Left lung (tissue), 10 donors: ENCODE results near the gene BTBD18. TPM values are rescaled to one million over a fixed set of nuclear protein-coding genes. Genes with fewer than 3 reads are reported as not detected.

Experiments used
- ATAC-seq: fragments of 200-7000 bp; cut with Tn5 transposase; one replicate; pipeline ENCODE4 v1.9.1; 2020; ENCODE audit warnings: moderate library complexity
- DNase-seq, 4 donors: peaks; one replicate each; pipeline ENCODE4 v3.0.0-alpha.2; 2013 to 2020
- H3K27ac ChIP-seq, 2 donors: fragments of 200-600 bp; sonication (generic) in 1 of 2; one replicate each; pipeline versions ENCODE4 v1.5.0 to v1.8.0; 2020 to 2021
- H3K27me3 ChIP-seq, 2 donors: fragments of 200-600 bp; sonication (generic) in 1 of 2; one replicate each; pipeline versions ENCODE4 v1.5.0 to v1.8.0; 2020 to 2021
- H3K36me3 ChIP-seq, 2 donors: fragments of 200-600 bp; sonication (generic) in 1 of 2; one replicate each; pipeline versions ENCODE4 v1.5.0 to v1.8.0; 2020 to 2021
- H3K4me1 ChIP-seq, 2 donors: fragments of 200-600 bp; one replicate each; pipeline ENCODE4 v1.8.0; 2021
- H3K4me3 ChIP-seq, 2 donors: fragments of 200-600 bp; sonication (generic) in 1 of 2; one replicate each; pipeline versions ENCODE4 v1.5.0 to v1.8.0; 2020 to 2021; ENCODE audit warnings: mild to moderate bottlenecking in 1 of 2
- H3K9me3 ChIP-seq, 2 donors: fragments of 200-600 bp; sonication (generic) in 1 of 2; one replicate each; pipeline versions ENCODE4 v1.5.0 to v1.8.0; 2020 to 2021
- intact Hi-C, 2 donors: fragments of 100-400 bp; cut with DNase I; formaldehyde crosslinking; loops; one replicate each; pipeline versions ENCODE4 v1.11.2 to v1.14.2; 2022
- polyA plus RNA-seq, 6 donors: library from polyadenylated mRNA; unstranded; fragments of 120-200 nt; gene quantifications; one replicate each; pipeline ENCODE4 v1.2.1, GENCODE V29; 2013; ENCODE audit not compliant: insufficient read length in 6 of 6
- total RNA-seq, 2 donors: library from RNA; stranded (reverse); fragmentation: NEBNext Ultra II Directional; extraction: Animal tissue kit (Norgen Biotek cat#: 25700); gene quantifications; one replicate each; pipeline ENCODE4 v1.2.1, GENCODE V29; 2021
- TF ChIP-seq, protein P1 (sequence below), 2 donors: fragments of 200-600 bp; sonication (generic) in 1 of 2; IDR thresholded peaks; one replicate each; pipeline versions ENCODE4 v1.5.0 to v1.8.0; 2021; ENCODE audit warnings: antibody characterized with exemption in 2 of 2
- donor health status: DM: no; HTN: yes; CAD: no.
- donor health status: DM: no; HTN: no; CAD: no.

Gene BTBD18
- total and polyA plus RNA-seq, 8 donors = 0.21 to 0.56 (median 0.31) TPM; not detected in 2

DNA sequence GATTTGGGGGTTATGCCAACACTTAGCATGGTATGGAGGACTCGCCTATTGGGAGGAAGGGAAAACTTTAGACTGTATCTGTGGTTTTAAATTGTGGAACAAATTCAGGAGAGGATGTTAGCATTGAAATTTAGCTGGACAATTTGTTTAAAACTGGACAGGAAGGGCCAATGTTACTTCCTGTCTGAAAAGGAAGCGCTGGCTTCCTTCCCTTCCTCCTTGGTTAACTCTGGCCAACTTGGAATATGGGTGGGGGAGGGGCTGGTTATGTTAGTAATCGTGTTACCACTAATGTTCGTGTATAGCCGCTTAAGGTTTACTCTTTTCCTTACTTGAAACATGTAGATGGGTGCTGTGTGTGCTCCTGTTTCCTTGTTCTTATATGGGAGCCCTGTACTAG is 23.9 kb upstream of the BTBD18 start:
- Histone ChIP-seq H3K27ac (peak overlapping the region; percentile 82 to 88), H3K4me1 (peaks cover 60 to 99% of the 10 kb centered on the region in 2 donors), H3K36me3 (no peaks in the 10 kb centered on the region), H3K4me3 (peak overlapping the region in 1 of 2 donors; percentile 14), H3K27me3 (no peaks in the 10 kb centered on the region), H3K9me3 (no peaks in the 10 kb centered on the region)
- peak in 1 of 4 donors; percentile 69 for DNase-seq
- ATAC-seq = no peak
- intact Hi-C loops = no loop called here
- TF ChIP-seq, protein P1, sequence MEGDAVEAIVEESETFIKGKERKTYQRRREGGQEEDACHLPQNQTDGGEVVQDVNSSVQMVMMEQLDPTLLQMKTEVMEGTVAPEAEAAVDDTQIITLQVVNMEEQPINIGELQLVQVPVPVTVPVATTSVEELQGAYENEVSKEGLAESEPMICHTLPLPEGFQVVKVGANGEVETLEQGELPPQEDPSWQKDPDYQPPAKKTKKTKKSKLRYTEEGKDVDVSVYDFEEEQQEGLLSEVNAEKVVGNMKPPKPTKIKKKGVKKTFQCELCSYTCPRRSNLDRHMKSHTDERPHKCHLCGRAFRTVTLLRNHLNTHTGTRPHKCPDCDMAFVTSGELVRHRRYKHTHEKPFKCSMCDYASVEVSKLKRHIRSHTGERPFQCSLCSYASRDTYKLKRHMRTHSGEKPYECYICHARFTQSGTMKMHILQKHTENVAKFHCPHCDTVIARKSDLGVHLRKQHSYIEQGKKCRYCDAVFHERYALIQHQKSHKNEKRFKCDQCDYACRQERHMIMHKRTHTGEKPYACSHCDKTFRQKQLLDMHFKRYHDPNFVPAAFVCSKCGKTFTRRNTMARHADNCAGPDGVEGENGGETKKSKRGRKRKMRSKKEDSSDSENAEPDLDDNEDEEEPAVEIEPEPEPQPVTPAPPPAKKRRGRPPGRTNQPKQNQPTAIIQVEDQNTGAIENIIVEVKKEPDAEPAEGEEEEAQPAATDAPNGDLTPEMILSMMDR (IDR thresholded peaks at IDR 0.05) = no peak

DNA sequence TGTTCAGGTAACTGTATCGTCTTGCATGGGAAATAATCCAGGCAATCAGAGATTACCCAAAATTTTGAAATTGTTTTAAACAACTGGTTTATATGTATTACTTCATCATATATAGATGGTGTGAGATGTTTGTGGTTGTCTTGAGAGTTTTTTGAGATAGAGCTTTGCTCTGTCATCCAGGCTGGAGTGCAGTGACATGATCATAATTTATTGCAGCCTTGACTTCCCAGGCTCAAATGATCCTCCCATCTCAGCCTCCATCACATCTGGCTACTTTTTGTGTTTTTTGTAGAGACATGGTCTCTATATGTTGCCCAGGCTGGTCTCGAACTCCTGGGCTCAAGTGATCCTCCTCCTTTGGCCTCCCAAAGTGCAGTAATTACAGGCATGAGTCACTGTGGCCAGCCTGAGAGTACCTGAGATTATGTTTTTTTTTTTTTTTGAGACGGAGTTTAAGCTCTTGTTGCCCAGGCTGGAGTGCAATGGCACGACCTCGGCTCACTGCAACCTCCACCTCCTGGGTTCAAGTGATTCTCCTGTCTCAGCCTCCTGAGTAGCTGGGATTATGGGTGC is 21.5 kb upstream of the BTBD18 start:
- ATAC-seq (no peak), DNase-seq (no peak)
- intact Hi-C loops = no loop called here
- no peak overlapping the region for H3K4me3 ChIP-seq
- H3K9me3 ChIP-seq = no peaks in the 10 kb centered on the region
- no peaks in the 10 kb centered on the region for H3K27me3 ChIP-seq
- H3K36me3 ChIP-seq = no peaks in the 10 kb centered on the region
- TF ChIP-seq, protein P1 (IDR thresholded peaks at IDR 0.05) = no peak
- H3K4me1 ChIP-seq = peaks cover 39 to 96% of the 10 kb centered on the region in 2 donors
- peak overlapping the region in 1 of 2 donors; percentile 82 for H3K27ac ChIP-seq

DNA sequence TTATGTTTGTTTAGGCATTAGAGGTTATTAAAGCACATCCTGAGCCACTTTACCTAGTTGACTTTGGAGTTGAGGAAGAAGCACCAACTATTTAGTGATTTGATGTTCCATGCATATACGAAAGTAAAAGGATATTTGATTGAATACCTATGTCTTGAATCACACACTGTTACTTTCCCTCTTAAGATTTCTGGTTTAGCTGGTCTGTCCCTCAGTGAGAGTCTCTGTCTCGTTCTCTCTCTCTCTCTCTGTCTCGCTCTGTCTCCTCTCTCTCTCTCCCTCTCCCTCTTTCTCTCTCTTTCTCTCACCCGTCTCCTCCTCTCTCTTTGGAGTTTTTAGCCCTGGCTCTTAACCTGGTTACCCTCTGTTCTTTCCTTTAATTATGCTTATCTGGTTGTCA is 20.9 kb upstream of the BTBD18 start:
- no peaks in the 10 kb centered on the region for H3K9me3 ChIP-seq
- peaks cover 34 to 96% of the 10 kb centered on the region in 2 donors for H3K4me1 ChIP-seq
- no peaks in the 10 kb centered on the region for H3K36me3 ChIP-seq
- TF ChIP-seq, protein P1 (IDR thresholded peaks at IDR 0.05) = no peak
- intact Hi-C loops = no loop called here
- DNase-seq (no peak), ATAC-seq (peak; percentile 54)
- no peaks in the 10 kb centered on the region for H3K27me3 ChIP-seq
- no peak overlapping the region for H3K4me3 ChIP-seq
- peak overlapping the region; percentile 49 to 82 for H3K27ac ChIP-seq

DNA sequence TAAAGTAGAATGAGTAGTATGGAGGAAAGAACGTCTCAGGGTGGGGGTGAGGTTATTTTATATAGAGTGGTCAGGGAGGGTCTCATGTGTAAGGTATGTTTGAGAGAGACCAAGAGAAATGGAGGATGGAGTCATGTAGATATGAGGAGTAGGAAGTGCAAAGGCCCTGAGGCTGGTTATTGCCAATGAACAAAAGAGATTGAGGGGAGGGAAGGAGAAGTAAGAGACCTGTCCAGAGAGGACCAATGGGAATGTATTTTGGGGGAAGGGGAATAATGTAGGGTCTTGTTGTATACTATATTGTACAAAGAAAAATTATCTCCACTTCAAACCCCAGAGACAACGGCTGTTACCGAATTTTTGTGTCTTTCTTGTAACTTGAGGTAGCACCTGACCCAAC is 19.7 kb upstream of the BTBD18 start:
- H3K4me1 ChIP-seq = peaks cover 25 to 95% of the 10 kb centered on the region in 2 donors

DNA sequence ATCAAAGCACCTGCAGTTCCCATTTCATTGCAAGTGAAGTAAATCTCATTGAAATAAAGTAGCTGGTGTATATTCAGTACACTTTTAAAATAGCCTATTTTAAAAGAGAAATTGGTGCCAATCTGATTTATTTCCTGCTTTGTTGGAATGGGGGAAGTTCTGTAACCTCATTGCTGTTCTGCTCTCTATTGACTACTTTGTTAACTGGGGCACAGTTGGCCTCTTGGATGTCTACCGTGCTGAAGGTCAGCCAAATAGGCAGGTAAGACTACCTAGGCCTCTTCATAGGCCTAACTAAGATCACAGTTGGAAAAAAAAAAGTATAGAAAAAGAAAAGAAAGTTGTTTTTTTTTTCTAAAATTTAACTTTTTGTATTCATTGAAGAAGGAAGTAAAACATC is 19.2 kb upstream of the BTBD18 start:
- H3K36me3 ChIP-seq = no peaks in the 10 kb centered on the region
- H3K4me3 ChIP-seq = no peak overlapping the region
- no peaks in the 10 kb centered on the region for H3K27me3 ChIP-seq
- TF ChIP-seq, protein P1 (IDR thresholded peaks at IDR 0.05) = no peak
- no peaks in the 10 kb centered on the region for H3K9me3 ChIP-seq
- DNase-seq (no peak), ATAC-seq (no peak)
- peak overlapping the region in 1 of 2 donors; percentile 58 for H3K27ac ChIP-seq
- intact Hi-C loops = no loop called here
- peaks cover 22 to 95% of the 10 kb centered on the region in 2 donors for H3K4me1 ChIP-seq

More for the DNA sequence above, 19.7 kb upstream of the BTBD18 start:
- Histone ChIP-seq H3K4me3 (no peak overlapping the region), H3K9me3 (no peaks in the 10 kb centered on the region), H3K27me3 (no peaks in the 10 kb centered on the region), H3K36me3 (no peaks in the 10 kb centered on the region), H3K27ac (peak overlapping the region in 1 of 2 donors; percentile 82)
- no peak for DNase-seq
- intact Hi-C loops = no loop called here
- ATAC-seq = no peak
- TF ChIP-seq, protein P1 (IDR thresholded peaks at IDR 0.05) = no peak
